Stimulated activated CD8-positive, alpha-beta memory T cell treated with anti-CD3 and anti-CD28 coated beads, Interleukin-4, amount 100 ng/mL, for 4 hours (primary cell): ENCODE results near the gene RBM42.
A peak's percentile ranks its signal among the peaks of the same experiment; 100 is the strongest.
"Not testable (repeated sequence)": the region's sequence is repeated elsewhere in the genome, so short reads cannot be mapped to it uniquely, and the experiment has no call there.

Experiments
- DNase-seq, 2 donors: peaks; one replicate each; pipeline ENCODE4 v3.0.0-alpha.2; 2020; ENCODE audit warnings: low read depth in 2 of 2, low spot score in 1 of 2

RBM42 gene

GRCh38 chr19:35628565-35629331, at the start of gene RBM42:
Gene RBM42 (plus strand): TSS chr19:35629036. CDS start chr19:35629154, 118 bp downstream.
- peak; percentile 92 to 97 for DNase-seq

GRCh38 chr19:35582760-35583159, 46.1 kb upstream of the RBM42 start:
- no peak for DNase-seq

- DNase-seq: no peak
Measured at GRCh38 chr19:35585848-35586247, 43.0 kb upstream of the RBM42 start, which contains the start of gene PMIS2. Gene PMIS2 (plus strand): TSS chr19:35586173. CDS start chr19:35586260, 87 bp downstream.

GRCh38 chr19:35587321-35587720, 41.5 kb upstream of the RBM42 start:
- no peak for DNase-seq

- DNase-seq: no peak
Measured at GRCh38 chr19:35590875-35591274, 38.0 kb upstream of the RBM42 start.

GRCh38 chr19:35592226-35592625, 36.6 kb upstream of the RBM42 start:
- no peak for DNase-seq

GRCh38 chr19:35595026-35595425, 33.8 kb upstream of the RBM42 start:
- DNase-seq: not testable (repeated sequence)

- DNase-seq: no peak
Measured at GRCh38 chr19:35595928-35596327, 32.9 kb upstream of the RBM42 start.

- no peak for DNase-seq
Measured at GRCh38 chr19:35596366-35596999, 32.4 kb upstream of the RBM42 start.

GRCh38 chr19:35601971-35602370, 26.9 kb upstream of the RBM42 start:
- DNase-seq: no peak

- not testable (repeated sequence) for DNase-seq
Measured at GRCh38 chr19:35604436-35604835, 24.4 kb upstream of the RBM42 start.

GRCh38 chr19:35607170-35607569, 21.7 kb upstream of the RBM42 start:
- not testable (repeated sequence) for DNase-seq

- no peak for DNase-seq
Measured at GRCh38 chr19:35607661-35608060, 21.2 kb upstream of the RBM42 start.

- DNase-seq: no peak
Measured at GRCh38 chr19:35608251-35608650, 20.6 kb upstream of the RBM42 start.

- DNase-seq: no peak
Measured at GRCh38 chr19:35609851-35610353, 18.9 kb upstream of the RBM42 start.

GRCh38 chr19:35612224-35612558, 16.6 kb upstream of the RBM42 start:
- DNase-seq: no peak

GRCh38 chr19:35612559-35613321, 16.1 kb upstream of the RBM42 start, which contains the start of gene HAUS5:
Gene HAUS5 (plus strand): TSS chr19:35612735. CDS start chr19:35612795, 60 bp downstream.
- DNase-seq: peak; percentile 87 to 94

GRCh38 chr19:35613574-35613973, 15.3 kb upstream of the RBM42 start:
- DNase-seq: no peak

- no peak for DNase-seq
Measured at GRCh38 chr19:35615036-35615435, 13.8 kb upstream of the RBM42 start.

- no peak for DNase-seq
Measured at GRCh38 chr19:35618857-35619256, 10.0 kb upstream of the RBM42 start.

- no peak for DNase-seq
Measured at GRCh38 chr19:35619290-35619923, 9.4 kb upstream of the RBM42 start.
